Measurements from ENCODE around the gene FNIP2.
"Not testable (repeated sequence)": the region's sequence is repeated elsewhere in the genome, so short reads cannot be mapped to it uniquely, and the experiment has no call there.

Gene FNIP2

GRCh38 chr4:158903079-158903456 lies 134.2 kb downstream of the FNIP2 start:
- no peak for DNase-seq (ENCODE audit: low read depth)
- H3K9ac ChIP-seq (ENCODE audit: low read length) = no peak overlapping the region
- H3K4me3 ChIP-seq (ENCODE audit: low read length) = no peak overlapping the region
- H3K9me3 ChIP-seq (ENCODE audit: control insufficient read depth, low read length) = no peaks in the 10 kb centered on the region
- no peaks in the 10 kb centered on the region for H3K27me3 ChIP-seq (replicated peaks; ENCODE audit: control insufficient read depth, insufficient read depth, low read length)
- peaks cover 43% of the 10 kb centered on the region for H3K36me3 ChIP-seq (ENCODE audit: control insufficient read depth, insufficient read depth, low read length, severe bottlenecking)
- H3K4me1 ChIP-seq (ENCODE audit: control insufficient read depth, insufficient read depth, low read length) = no peaks in the 10 kb centered on the region

GRCh38 chr4:158903472-158904043 lies 134.7 kb downstream of the FNIP2 start:
- Histone ChIP-seq H3K36me3 (ENCODE audit: control insufficient read depth, insufficient read depth, low read length, severe bottlenecking) (peaks cover 43% of the 10 kb centered on the region), H3K9ac (ENCODE audit: low read length) (no peak overlapping the region), H3K4me1 (ENCODE audit: control insufficient read depth, insufficient read depth, low read length) (no peaks in the 10 kb centered on the region), H3K27me3 (replicated peaks; ENCODE audit: control insufficient read depth, insufficient read depth, low read length) (no peaks in the 10 kb centered on the region), H3K9me3 (ENCODE audit: control insufficient read depth, low read length) (no peaks in the 10 kb centered on the region), H3K4me3 (ENCODE audit: low read length) (no peak overlapping the region)
- no peak for DNase-seq (ENCODE audit: low read depth)

- Histone ChIP-seq H3K36me3 (ENCODE audit: control insufficient read depth, insufficient read depth, low read length, severe bottlenecking) (peaks cover 43% of the 10 kb centered on the region), H3K9ac (ENCODE audit: low read length) (no peak overlapping the region), H3K9me3 (ENCODE audit: control insufficient read depth, low read length) (no peaks in the 10 kb centered on the region), H3K4me3 (ENCODE audit: low read length) (no peak overlapping the region), H3K4me1 (ENCODE audit: control insufficient read depth, insufficient read depth, low read length) (no peaks in the 10 kb centered on the region), H3K27me3 (replicated peaks; ENCODE audit: control insufficient read depth, insufficient read depth, low read length) (no peaks in the 10 kb centered on the region)
- no peak for DNase-seq (ENCODE audit: low read depth)
These were observed 136.0 kb downstream of the FNIP2 start for GRCh38 chr4:158904815-158905214.

- H3K36me3 ChIP-seq (ENCODE audit: control insufficient read depth, insufficient read depth, low read length, severe bottlenecking) = peaks cover 43% of the 10 kb centered on the region
- H3K27me3 ChIP-seq (replicated peaks; ENCODE audit: control insufficient read depth, insufficient read depth, low read length) = no peaks in the 10 kb centered on the region
- H3K9ac ChIP-seq (ENCODE audit: low read length) = no peak overlapping the region
- H3K9me3 ChIP-seq (ENCODE audit: control insufficient read depth, low read length) = no peaks in the 10 kb centered on the region
- H3K4me1 ChIP-seq (ENCODE audit: control insufficient read depth, insufficient read depth, low read length) = no peaks in the 10 kb centered on the region
- no peak for DNase-seq (ENCODE audit: low read depth)
- H3K4me3 ChIP-seq (ENCODE audit: low read length) = no peak overlapping the region
These were observed 137.2 kb downstream of the FNIP2 start for GRCh38 chr4:158906073-158906472.

GRCh38 chr4:158912390-158912789 lies 143.6 kb downstream of the FNIP2 start:
- Histone ChIP-seq H3K4me3 (ENCODE audit: low read length) (no peak overlapping the region), H3K9ac (ENCODE audit: low read length) (no peak overlapping the region)

GRCh38 chr4:158912806-158913205 lies 144.0 kb downstream of the FNIP2 start:
- DNase-seq (ENCODE audit: low read depth) = no peak
- no peaks in the 10 kb centered on the region for H3K9me3 ChIP-seq (ENCODE audit: control insufficient read depth, low read length)
- no peaks in the 10 kb centered on the region for H3K36me3 ChIP-seq (ENCODE audit: control insufficient read depth, insufficient read depth, low read length, severe bottlenecking)
- H3K4me3 ChIP-seq (ENCODE audit: low read length) = no peak overlapping the region
- peaks cover 50% of the 10 kb centered on the region for H3K4me1 ChIP-seq (ENCODE audit: control insufficient read depth, insufficient read depth, low read length)
- H3K27me3 ChIP-seq (replicated peaks; ENCODE audit: control insufficient read depth, insufficient read depth, low read length) = no peaks in the 10 kb centered on the region
- H3K9ac ChIP-seq (ENCODE audit: low read length) = no peak overlapping the region

More at GRCh38 chr4:158912390-158912789, 143.6 kb downstream of the FNIP2 start:
- peak; percentile 42 for DNase-seq (ENCODE audit: low read depth)
- no peaks in the 10 kb centered on the region for H3K9me3 ChIP-seq (ENCODE audit: control insufficient read depth, low read length)
- H3K4me1 ChIP-seq (ENCODE audit: control insufficient read depth, insufficient read depth, low read length) = peaks cover 50% of the 10 kb centered on the region
- H3K36me3 ChIP-seq (ENCODE audit: control insufficient read depth, insufficient read depth, low read length, severe bottlenecking) = no peaks in the 10 kb centered on the region
- no peaks in the 10 kb centered on the region for H3K27me3 ChIP-seq (replicated peaks; ENCODE audit: control insufficient read depth, insufficient read depth, low read length)

GRCh38 chr4:158913766-158914165 lies 144.9 kb downstream of the FNIP2 start:
- no peaks in the 10 kb centered on the region for H3K9me3 ChIP-seq (ENCODE audit: control insufficient read depth, low read length)
- H3K27me3 ChIP-seq (replicated peaks; ENCODE audit: control insufficient read depth, insufficient read depth, low read length) = no peaks in the 10 kb centered on the region
- DNase-seq (ENCODE audit: low read depth) = peak; percentile 79
- peak overlapping the region; percentile 61 for H3K9ac ChIP-seq (ENCODE audit: low read length)
- peak overlapping the region; percentile 47 for H3K4me3 ChIP-seq (ENCODE audit: low read length)
- peaks cover 50% of the 10 kb centered on the region for H3K4me1 ChIP-seq (ENCODE audit: control insufficient read depth, insufficient read depth, low read length)
- H3K36me3 ChIP-seq (ENCODE audit: control insufficient read depth, insufficient read depth, low read length, severe bottlenecking) = no peaks in the 10 kb centered on the region

GRCh38 chr4:158914218-158914617 lies 145.4 kb downstream of the FNIP2 start:
- Histone ChIP-seq H3K36me3 (ENCODE audit: control insufficient read depth, insufficient read depth, low read length, severe bottlenecking) (no peaks in the 10 kb centered on the region), H3K27me3 (replicated peaks; ENCODE audit: control insufficient read depth, insufficient read depth, low read length) (no peaks in the 10 kb centered on the region), H3K4me1 (ENCODE audit: control insufficient read depth, insufficient read depth, low read length) (peaks cover 50% of the 10 kb centered on the region), H3K4me3 (ENCODE audit: low read length) (peak overlapping the region; percentile 47), H3K9ac (ENCODE audit: low read length) (peak overlapping the region; percentile 61), H3K9me3 (ENCODE audit: control insufficient read depth, low read length) (no peaks in the 10 kb centered on the region)
- DNase-seq (ENCODE audit: low read depth) = peak; percentile 88

GRCh38 chr4:158915683-158916241 lies 146.9 kb downstream of the FNIP2 start:
- H3K27me3 ChIP-seq (replicated peaks; ENCODE audit: control insufficient read depth, insufficient read depth, low read length) = no peaks in the 10 kb centered on the region
- no peak overlapping the region for H3K4me3 ChIP-seq (ENCODE audit: low read length)
- DNase-seq (ENCODE audit: low read depth) = no peak
- H3K4me1 ChIP-seq (ENCODE audit: control insufficient read depth, insufficient read depth, low read length) = peaks cover 50% of the 10 kb centered on the region
- H3K36me3 ChIP-seq (ENCODE audit: control insufficient read depth, insufficient read depth, low read length, severe bottlenecking) = no peaks in the 10 kb centered on the region
- H3K9ac ChIP-seq (ENCODE audit: low read length) = no peak overlapping the region
- no peaks in the 10 kb centered on the region for H3K9me3 ChIP-seq (ENCODE audit: control insufficient read depth, low read length)

GRCh38 chr4:158920452-158920996 lies 151.7 kb downstream of the FNIP2 start:
- H3K36me3 ChIP-seq (ENCODE audit: control insufficient read depth, insufficient read depth, low read length, severe bottlenecking); H3K4me3 ChIP-seq (ENCODE audit: low read length); DNase-seq (ENCODE audit: low read depth); H3K9ac ChIP-seq (ENCODE audit: low read length); H3K27me3 ChIP-seq (replicated peaks; ENCODE audit: control insufficient read depth, insufficient read depth, low read length); H3K4me1 ChIP-seq (ENCODE audit: control insufficient read depth, insufficient read depth, low read length); H3K9me3 ChIP-seq (ENCODE audit: control insufficient read depth, low read length): not testable (repeated sequence)

- DNase-seq (ENCODE audit: low read depth); H3K9me3 ChIP-seq (ENCODE audit: control insufficient read depth, low read length); H3K9ac ChIP-seq (ENCODE audit: low read length); H3K4me1 ChIP-seq (ENCODE audit: control insufficient read depth, insufficient read depth, low read length); H3K4me3 ChIP-seq (ENCODE audit: low read length); H3K36me3 ChIP-seq (ENCODE audit: control insufficient read depth, insufficient read depth, low read length, severe bottlenecking); H3K27me3 ChIP-seq (replicated peaks; ENCODE audit: control insufficient read depth, insufficient read depth, low read length): not testable (repeated sequence)
These were observed 158.9 kb downstream of the FNIP2 start for GRCh38 chr4:158927774-158928173.
